HepG2 (cell line): ENCODE results near the gene SEC14L1. TPM values are rescaled to one million over a fixed set of nuclear protein-coding genes. Genes with fewer than 3 reads are reported as not detected.

Source experiments
- ELF3 ChIP-seq: IDR thresholded peaks from 2 replicates; pipeline ENCODE4 v1.6.1; 2016; ENCODE audit warnings: missing genetic modification reagents, missing compliant biosample characterization
- HCFC1 ChIP-seq: fragments of 150-350 bp; IDR thresholded peaks from 2 replicates; pipeline ENCODE4 v1.6.1; 2014; ENCODE audit warnings: low read depth, low read length
- HOXA7 ChIP-seq: sonication (generic); formaldehyde crosslinking; IDR thresholded peaks from 2 replicates; pipeline ENCODE4 v1.8.1; 2022; ENCODE audit warnings: mild to moderate bottlenecking, missing genetic modification reagents, moderate library complexity
- KMT2A ChIP-seq: sonication (generic); formaldehyde crosslinking; IDR thresholded peaks from 2 replicates; pipeline ENCODE4 v1.4.0; 2020; ENCODE audit warnings: missing genetic modification reagents
- POGZ ChIP-seq: sonication (generic); formaldehyde crosslinking; IDR thresholded peaks from 2 replicates; pipeline ENCODE4 v1.4.0; 2020; ENCODE audit warnings: mild to moderate bottlenecking, missing genetic modification reagents
- SIX1 ChIP-seq: sonication (generic); formaldehyde crosslinking; IDR thresholded peaks from 2 replicates; pipeline ENCODE4 v1.4.0; 2020; ENCODE audit warnings: missing genetic modification reagents, borderline replicate concordance
- WIZ ChIP-seq: sonication (generic); formaldehyde crosslinking; IDR thresholded peaks from 2 replicates; pipeline ENCODE4 v1.5.1; 2020; ENCODE audit warnings: mild to moderate bottlenecking, missing genetic modification reagents
- YY1 ChIP-seq: IDR thresholded peaks from 2 replicates; pipeline ENCODE4 v1.6.1; 2011; ENCODE audit warnings: low read length, low read depth, moderate library complexity, mild to moderate bottlenecking; ENCODE audit not compliant: insufficient read depth, insufficient replicate concordance
- ZFP90 ChIP-seq: sonication (generic); formaldehyde crosslinking; IDR thresholded peaks from 2 replicates; pipeline ENCODE4 v1.8.0; 2022; ENCODE audit warnings: missing genetic modification reagents, mild to moderate bottlenecking, inconsistent platforms, borderline replicate concordance
- ZNF317 ChIP-seq: sonication (generic); formaldehyde crosslinking; IDR thresholded peaks from 2 replicates; pipeline ENCODE4 v1.5.0; 2020; ENCODE audit warnings: mild to moderate bottlenecking, missing genetic modification reagents
- ZNF326 ChIP-seq: sonication (generic); formaldehyde crosslinking; IDR thresholded peaks from 2 replicates; pipeline ENCODE4 v1.4.0; 2020; ENCODE audit warnings: missing genetic modification reagents, borderline replicate concordance
- ZNF431 ChIP-seq: sonication (generic); formaldehyde crosslinking; IDR thresholded peaks from 2 replicates; pipeline ENCODE4 v1.9.0; 2022; ENCODE audit warnings: missing genetic modification reagents, low read depth, mild to moderate bottlenecking, borderline replicate concordance
- ZNF468 ChIP-seq: sonication (generic); formaldehyde crosslinking; IDR thresholded peaks from 2 replicates; pipeline ENCODE4 v1.8.0; 2022; ENCODE audit warnings: mild to moderate bottlenecking, moderate library complexity, missing genetic modification reagents
- ZNF703 ChIP-seq: sonication (generic); formaldehyde crosslinking; IDR thresholded peaks from 2 replicates; pipeline ENCODE4 v1.5.1; 2020; ENCODE audit warnings: missing genetic modification reagents, mild to moderate bottlenecking, moderate library complexity, borderline replicate concordance
- ZSCAN31 ChIP-seq: sonication (generic); formaldehyde crosslinking; IDR thresholded peaks from 2 replicates; pipeline ENCODE4 v1.5.0; 2020; ENCODE audit warnings: low read depth, mild to moderate bottlenecking, missing genetic modification reagents
- polyA plus RNA-seq, 8 experiments: library from polyadenylated mRNA; depleted of rRNA in 3 of 8; stranded (reverse) in 7 of 8; unstranded in 1 of 8; fragments of >200 nt; fragmentation: Illumina TruSeq in 4 of 8; extraction: Trizol in 4 of 8; gene quantifications; 2 replicates each; pipeline versions ENCODE4 v1.2.1 to v1.2.3, GENCODE V29; 2011 to 2016; ENCODE audit warnings: low read depth in 4 of 8, missing spikeins in 1 of 8, mixed read lengths in 1 of 8; ENCODE audit not compliant: insufficient read depth in 1 of 8
- total RNA-seq, 5 experiments: library from RNA; depleted of rRNA; stranded (reverse); fragments of >200 nt; fragmentation: Illumina TruSeq; extraction: Trizol; gene quantifications; 2 replicates each; pipeline ENCODE4 v1.2.3, GENCODE V29; 2016; ENCODE audit warnings: low read depth in 1 of 5
- TF ChIP-seq, protein P1 (sequence below): sonication (generic); formaldehyde crosslinking; IDR thresholded peaks from 2 replicates; pipeline ENCODE4 v1.5.1; 2020; ENCODE audit warnings: mild to moderate bottlenecking, moderate library complexity, missing genetic modification reagents
- TF ChIP-seq, protein P2 (sequence below): sonication (generic); formaldehyde crosslinking; IDR thresholded peaks from 2 replicates; pipeline ENCODE4 v1.5.0; 2020; ENCODE audit warnings: mild to moderate bottlenecking, missing genetic modification reagents
- TF ChIP-seq, protein P3 (sequence below): sonication (generic); formaldehyde crosslinking; IDR thresholded peaks from 2 replicates; pipeline ENCODE4 v1.5.0; 2020; ENCODE audit warnings: missing genetic modification reagents, mild to moderate bottlenecking, borderline replicate concordance
- TF ChIP-seq, protein P4 (sequence below): sonication (generic); formaldehyde crosslinking; IDR thresholded peaks from 2 replicates; pipeline ENCODE4 v1.5.0; 2020; ENCODE audit warnings: mild to moderate bottlenecking, missing genetic modification reagents

Gene SEC14L1
- total and polyA plus RNA-seq, 2 of the 13 experiments (the other 11 are each of a cell fraction or from before 2014, with no cell fraction given), result 26.3 to 43.9 TPM

DNA sequence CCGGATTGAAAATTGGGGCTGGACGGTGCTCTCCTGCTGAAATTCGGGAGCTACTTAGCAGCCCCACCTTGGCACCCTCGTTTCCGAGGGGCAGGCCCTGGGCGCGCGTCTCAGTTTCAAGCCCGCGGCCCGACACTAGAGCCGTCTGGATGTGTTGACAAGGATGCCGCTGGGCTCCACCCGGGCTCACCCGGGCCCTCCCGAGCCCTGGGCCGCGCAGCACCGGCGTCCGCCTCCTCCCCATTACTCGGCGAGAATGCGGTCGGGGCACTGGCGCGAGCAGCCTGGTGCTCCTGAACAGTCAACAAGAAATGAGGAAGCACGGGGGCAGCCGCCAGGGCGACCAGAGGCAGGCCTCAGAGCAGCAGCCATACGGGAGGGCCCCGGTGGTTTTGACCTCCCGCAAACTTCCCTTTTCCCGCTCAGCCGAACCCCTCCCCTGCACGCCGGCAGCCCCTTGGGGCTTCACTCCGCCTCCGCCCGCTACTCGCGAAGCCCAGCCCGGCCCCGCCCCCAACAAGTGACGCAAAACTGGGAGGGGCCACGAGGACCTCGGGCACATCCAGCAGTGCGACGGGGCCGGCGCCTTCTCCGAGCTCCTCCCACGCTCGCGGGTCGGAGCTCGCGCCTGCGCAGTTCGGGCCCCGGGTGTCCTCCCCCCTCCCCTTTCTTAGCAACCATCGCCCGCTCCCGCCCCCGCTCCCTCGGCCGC is 447 bp upstream of the SEC14L1 start (continued):
- TF ChIP-seq, protein P1, sequence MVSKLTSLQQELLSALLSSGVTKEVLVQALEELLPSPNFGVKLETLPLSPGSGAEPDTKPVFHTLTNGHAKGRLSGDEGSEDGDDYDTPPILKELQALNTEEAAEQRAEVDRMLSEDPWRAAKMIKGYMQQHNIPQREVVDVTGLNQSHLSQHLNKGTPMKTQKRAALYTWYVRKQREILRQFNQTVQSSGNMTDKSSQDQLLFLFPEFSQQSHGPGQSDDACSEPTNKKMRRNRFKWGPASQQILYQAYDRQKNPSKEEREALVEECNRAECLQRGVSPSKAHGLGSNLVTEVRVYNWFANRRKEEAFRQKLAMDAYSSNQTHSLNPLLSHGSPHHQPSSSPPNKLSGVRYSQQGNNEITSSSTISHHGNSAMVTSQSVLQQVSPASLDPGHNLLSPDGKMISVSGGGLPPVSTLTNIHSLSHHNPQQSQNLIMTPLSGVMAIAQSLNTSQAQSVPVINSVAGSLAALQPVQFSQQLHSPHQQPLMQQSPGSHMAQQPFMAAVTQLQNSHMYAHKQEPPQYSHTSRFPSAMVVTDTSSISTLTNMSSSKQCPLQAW, result peak; percentile 75; the same call in 1 of the 2 replicates
- TF ChIP-seq YY1, result peak; percentile 61
- no peak for TF ChIP-seq HCFC1
- TF ChIP-seq, protein P2, sequence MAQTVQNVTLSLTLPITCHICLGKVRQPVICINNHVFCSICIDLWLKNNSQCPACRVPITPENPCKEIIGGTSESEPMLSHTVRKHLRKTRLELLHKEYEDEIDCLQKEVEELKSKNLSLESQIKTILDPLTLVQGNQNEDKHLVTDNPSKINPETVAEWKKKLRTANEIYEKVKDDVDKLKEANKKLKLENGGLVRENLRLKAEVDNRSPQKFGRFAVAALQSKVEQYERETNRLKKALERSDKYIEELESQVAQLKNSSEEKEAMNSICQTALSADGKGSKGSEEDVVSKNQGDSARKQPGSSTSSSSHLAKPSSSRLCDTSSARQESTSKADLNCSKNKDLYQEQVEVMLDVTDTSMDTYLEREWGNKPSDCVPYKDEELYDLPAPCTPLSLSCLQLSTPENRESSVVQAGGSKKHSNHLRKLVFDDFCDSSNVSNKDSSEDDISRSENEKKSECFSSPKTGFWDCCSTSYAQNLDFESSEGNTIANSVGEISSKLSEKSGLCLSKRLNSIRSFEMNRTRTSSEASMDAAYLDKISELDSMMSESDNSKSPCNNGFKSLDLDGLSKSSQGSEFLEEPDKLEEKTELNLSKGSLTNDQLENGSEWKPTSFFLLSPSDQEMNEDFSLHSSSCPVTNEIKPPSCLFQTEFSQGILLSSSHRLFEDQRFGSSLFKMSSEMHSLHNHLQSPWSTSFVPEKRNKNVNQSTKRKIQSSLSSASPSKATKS (CRISPR knock-in tag), result 0 out of 2 replicates have a peak, but pooled peaks have one; percentile 75
- TF ChIP-seq POGZ (CRISPR knock-in tag), result peak; percentile 66; the same call in 1 of the 2 replicates
- TF ChIP-seq ZNF431 (CRISPR knock-in tag), result peak; percentile 76
- TF ChIP-seq ELF3 (CRISPR knock-in tag), result peak; percentile 86
- TF ChIP-seq, protein P3, sequence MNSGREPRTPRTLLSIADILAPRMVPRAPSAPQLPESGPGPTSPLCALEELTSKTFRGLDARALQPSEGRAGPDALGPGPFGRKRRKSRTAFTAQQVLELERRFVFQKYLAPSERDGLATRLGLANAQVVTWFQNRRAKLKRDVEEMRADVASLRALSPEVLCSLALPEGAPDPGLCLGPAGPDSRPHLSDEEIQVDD (CRISPR knock-in tag), result peak; percentile 89; the same call in 1 of the 2 replicates
- TF ChIP-seq ZSCAN31, result peak; percentile 81; the same call in 1 of the 2 replicates
- peak; percentile 90 for TF ChIP-seq ZFP90 (CRISPR knock-in tag)
- no peak for TF ChIP-seq HOXA7 (CRISPR knock-in tag)
- TF ChIP-seq ZNF326, result 0 out of 2 replicates have a peak, but pooled peaks have one; percentile 1
- peak; percentile 51 for TF ChIP-seq WIZ (CRISPR knock-in tag)
- TF ChIP-seq, protein P4, sequence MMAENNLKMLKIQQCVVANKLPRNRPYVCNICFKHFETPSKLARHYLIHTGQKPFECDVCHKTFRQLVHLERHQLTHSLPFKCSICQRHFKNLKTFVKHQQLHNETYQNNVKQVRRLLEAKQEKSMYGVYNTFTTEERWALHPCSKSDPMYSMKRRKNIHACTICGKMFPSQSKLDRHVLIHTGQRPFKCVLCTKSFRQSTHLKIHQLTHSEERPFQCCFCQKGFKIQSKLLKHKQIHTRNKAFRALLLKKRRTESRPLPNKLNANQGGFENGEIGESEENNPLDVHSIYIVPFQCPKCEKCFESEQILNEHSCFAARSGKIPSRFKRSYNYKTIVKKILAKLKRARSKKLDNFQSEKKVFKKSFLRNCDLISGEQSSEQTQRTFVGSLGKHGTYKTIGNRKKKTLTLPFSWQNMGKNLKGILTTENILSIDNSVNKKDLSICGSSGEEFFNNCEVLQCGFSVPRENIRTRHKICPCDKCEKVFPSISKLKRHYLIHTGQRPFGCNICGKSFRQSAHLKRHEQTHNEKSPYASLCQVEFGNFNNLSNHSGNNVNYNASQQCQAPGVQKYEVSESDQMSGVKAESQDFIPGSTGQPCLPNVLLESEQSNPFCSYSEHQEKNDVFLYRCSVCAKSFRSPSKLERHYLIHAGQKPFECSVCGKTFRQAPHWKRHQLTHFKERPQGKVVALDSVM (CRISPR knock-in tag), result peak; percentile 58
- TF ChIP-seq ZNF703 (CRISPR knock-in tag), result 0 out of 2 replicates have a peak, but pooled peaks have one; percentile 55
- peak; percentile 44; the same call in 1 of the 2 replicates for TF ChIP-seq SIX1 (CRISPR knock-in tag)
- TF ChIP-seq KMT2A, result peak; percentile 89
- TF ChIP-seq ZNF468 (CRISPR knock-in tag), result no peak
- TF ChIP-seq ZNF317 (CRISPR knock-in tag), result peak; percentile 83; the same call in 1 of the 2 replicates
